Measurements from ENCODE around the gene CTSW.

CTSW gene

GRCh38 chr11:65903068-65903481 is 23.4 kb downstream of the CTSW start:
- DNase-seq (ENCODE audit: low read depth), result no peak

DNA sequence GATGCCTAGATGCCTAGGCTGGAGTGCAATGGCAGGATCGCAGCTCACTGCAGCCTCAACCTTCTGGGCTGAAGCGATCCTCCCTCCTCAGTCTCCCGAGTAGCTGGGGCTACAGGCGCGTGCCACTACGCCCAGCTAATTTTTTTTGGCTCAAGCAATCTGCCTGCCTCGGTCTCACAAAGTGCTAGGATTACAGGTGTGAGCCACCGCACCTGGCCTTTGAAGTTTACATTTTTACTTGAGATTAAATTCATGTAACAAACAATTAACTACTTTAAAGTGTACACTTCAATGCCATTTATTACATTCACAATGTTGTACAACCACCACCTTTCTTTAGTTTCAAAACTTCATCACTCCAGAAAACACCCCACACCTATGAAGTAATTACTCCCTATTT is 24.1 kb downstream of the CTSW start:
- no peak for DNase-seq (ENCODE audit: low read depth)

- DNase-seq (ENCODE audit: low read depth), result no peak
Observed at GRCh38 chr11:65906602-65907001, 27.0 kb downstream of the CTSW start.

DNA sequence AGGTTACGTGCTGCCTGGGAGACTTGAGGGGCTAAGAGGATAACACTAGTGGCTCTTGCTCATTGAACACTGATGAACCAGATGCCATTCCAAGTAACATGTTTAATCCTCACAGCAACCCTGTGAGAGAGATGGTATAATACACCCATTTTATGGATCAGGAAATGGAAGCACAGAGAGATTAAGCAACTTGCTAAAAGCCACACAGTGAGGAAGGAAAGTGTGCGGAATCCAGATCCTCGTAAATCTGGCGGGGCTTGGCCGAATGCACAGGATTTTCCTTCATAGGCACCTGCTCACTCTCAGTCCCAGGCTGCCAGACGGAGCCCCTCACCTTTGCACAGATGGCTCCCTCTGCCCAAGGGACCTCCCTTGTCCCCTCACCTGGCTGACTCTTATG is 28.2 kb downstream of the CTSW start:
- no peak for DNase-seq (ENCODE audit: low read depth)

DNA sequence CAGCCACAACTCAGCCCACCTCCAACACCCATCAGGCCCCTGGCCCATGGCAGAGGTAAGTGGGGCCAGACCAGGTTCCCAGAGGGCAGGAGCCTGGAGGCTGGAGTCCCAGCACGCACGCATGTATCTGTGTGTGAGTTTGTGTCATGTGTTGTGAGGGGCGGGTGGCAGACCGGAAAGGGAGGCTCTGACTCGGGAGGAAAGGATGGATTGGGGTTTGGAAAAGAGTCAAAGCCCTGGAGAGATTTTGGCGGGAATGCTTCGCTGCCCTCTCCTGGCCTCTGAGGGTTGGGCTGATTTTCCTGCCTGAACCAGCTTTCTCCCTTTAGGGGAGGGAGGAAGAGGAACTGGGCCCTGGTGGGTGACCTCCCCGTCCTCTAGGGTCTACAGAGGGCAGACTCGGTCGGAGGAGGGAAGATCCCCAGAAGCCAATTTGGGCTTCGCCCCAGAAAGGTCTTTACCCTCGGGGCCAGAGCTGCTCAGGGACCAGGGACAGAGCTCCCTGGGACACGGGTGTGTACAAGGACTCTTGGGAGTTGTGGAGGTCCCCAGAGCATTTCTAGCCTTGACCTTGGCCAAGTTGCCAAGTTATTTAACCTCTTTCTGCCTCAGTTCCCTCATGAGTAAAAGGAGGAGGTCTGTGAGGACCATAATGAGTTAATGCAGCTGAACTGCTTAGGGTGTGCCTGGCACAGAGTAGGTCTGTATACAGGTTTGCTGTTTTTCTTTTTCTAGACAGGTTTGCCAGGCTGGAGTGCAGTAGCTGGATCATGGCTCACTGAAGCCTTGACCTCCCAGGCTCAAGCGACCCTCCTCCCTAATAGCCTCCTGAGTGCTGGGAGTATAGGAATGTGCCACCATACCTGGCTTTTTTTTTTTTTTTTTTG is 32.3 kb downstream of the CTSW start:
- no peak for DNase-seq (ENCODE audit: low read depth)

GRCh38 chr11:65912845-65913244 is 33.2 kb downstream of the CTSW start:
- DNase-seq (ENCODE audit: low read depth), result no peak

DNA sequence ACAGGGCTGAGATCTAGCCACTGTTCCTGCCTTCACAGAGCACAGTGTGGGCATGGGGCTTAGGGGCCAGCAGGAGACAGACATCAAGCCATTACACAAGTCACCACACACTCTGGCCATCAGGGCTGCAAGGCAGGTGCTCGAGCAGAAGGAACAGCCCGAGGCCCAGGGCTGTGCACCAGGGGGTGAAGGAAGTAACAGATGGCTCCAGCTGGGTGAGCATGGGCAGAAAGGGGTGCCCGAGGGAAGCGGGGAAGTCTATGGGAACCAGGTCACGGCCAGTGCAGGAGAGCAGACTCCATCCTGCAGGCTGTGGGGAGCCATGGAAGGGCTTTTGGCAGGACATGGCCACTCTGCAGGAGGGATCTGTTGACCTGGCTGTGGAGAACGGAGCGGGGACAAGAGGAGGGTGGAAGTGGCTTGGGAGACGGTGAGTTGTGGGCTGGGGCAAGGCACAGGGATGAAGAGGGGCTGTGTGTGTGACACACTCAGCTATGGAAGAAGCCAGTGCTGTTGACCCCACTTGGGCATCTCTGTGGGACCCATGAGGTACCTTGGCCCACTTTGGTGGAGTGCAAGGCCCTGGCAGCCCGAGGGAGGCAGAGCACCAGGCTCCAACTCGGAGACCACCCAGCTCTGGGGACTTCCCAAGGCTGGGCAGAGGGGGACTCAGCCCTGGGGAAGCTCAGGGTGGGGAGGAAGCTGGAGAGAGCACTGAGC is 35.6 kb downstream of the CTSW start:
- DNase-seq (ENCODE audit: low read depth), result no peak

GRCh38 chr11:65915821-65916251 is 36.2 kb downstream of the CTSW start:
- DNase-seq (ENCODE audit: low read depth), result no peak

- DNase-seq (ENCODE audit: low read depth), result no peak
Observed at GRCh38 chr11:65916391-65916790, 36.8 kb downstream of the CTSW start.

DNA sequence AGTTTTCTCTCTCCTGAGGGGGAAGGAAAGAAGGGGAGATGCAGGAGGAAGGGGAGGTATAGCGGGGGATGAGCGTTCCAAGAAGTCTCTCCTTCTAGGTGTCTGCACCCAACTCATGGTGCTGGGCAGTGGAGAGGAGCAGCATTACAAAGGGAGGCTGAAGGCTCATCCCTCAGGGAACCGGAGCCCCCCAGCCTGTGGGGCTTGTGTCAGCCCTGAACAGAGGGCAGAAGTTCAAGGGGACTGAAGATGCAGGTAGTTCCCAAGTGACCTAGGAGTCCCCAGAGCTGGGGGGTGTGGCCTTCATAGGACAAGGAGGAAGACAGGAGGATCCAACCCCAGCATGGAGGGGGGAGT is 37.4 kb downstream of the CTSW start:
- no peak for DNase-seq (ENCODE audit: low read depth)

DNA sequence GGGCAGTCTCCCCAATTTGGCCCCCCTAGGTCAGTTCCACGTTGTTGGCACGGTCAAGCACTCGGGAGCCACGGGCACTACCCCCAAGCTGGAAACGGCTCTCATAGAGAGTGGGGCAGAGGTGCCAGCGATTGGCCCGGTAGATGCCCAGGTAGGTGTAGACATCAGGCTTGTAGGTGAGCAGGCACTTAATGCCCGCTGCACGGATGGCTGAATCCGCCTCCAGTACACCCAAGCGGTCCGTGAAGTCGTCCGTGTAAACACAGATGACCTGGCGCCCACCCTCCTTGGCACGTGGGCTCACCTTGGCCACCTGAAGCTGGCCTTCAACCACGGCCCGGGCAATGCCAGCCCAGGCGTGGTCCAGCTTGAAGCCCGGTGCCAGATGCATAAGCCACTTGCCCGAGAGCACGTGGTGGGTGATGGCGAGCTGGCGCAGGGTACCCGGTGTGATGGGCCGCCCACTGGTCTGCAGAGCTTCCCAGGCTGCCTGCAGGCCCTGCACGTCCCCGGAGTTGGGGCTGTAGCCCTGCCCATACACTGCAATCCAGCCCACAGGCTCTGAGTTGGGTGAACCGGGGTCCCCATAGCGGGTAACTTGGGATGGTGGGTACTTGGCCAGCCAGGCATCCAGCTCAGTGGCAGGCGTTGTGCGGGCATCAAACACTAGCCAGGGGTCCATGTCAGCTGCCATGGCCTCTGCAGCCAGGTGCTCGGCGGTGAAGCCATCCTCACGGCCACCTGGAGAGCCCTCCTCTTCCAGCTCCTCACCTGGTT is 38.0 kb downstream of the CTSW start:
- DNase-seq (ENCODE audit: low read depth), result no peak

DNA sequence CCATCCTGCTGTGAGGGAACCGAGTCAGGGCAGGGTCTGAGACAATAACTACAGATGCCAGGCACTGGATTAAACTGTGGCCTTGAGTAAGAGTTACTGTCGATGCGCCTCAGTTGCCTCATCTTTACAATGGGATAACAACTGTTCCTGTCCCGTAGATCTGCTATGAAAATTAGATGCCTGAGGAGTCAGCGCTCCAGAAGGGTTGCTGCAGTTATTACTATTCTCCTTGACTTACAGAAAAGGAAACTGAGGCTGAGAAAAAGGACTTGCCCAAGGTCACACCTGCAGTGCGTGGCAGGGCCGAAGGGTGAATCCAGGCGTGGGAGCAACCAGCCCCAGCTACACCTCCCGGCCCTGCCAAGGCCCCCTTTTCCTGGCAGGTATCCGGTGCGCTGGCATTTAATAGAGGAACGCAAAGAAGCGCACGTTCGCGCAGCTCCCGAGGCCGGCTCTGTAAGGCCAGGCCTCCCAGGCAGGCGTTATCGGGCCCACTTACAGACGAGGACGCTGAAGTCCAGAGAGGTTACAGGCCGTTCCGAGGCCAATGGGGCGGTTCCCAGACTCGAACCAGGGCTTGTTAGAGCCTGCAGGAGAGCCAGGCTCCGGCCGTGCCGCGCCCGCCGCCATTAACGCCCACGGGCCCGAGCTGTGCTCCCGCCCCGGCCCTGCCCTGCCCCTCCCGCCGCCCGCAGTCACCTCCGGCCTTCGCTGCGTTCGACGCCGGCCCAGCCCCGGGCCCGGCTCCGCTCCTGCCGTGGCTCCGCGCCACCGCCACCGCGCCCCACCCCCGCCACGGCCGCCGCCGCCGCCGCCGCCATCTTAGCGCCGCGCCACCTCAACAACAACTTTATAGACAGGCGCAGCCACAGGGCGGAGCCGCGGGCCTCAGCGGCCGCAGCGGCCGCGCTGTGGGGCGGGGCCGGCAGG is 38.8 kb downstream of the CTSW start, which contains the start of gene C11orf68:
C11orf68 (minus strand) TSS at position 852 of the 930 bp plus-strand sequence; CDS start at position 821, 31 bp downstream.
- DNase-seq (ENCODE audit: low read depth), result no peak

DNA sequence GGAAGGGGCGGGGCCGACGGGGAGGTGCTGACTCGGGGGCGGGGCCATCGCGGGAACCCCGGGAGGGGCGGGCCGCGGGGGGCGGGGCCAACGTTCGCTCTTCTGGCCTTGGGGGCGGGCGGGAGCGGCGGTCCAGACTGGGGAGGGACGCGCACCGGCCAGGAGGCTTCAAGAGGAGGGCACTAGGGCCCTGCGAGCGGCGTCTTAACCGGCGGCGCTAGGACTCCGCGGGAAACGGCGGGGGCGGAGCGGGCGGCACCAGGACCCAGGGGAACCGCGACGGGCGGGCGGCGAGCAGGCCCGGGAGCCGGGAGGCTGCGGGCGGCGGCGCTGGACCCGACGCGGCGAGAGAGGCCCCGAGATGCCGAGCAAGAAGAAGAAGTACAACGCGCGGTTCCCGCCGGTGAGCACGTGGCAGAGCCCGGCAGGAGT is 39.5 kb downstream of the CTSW start, which contains the start of gene DRAP1:
DRAP1 (plus strand) TSS at position 286 of the 432 bp plus-strand sequence; CDS start at position 362, 76 bp downstream.
- peak; percentile 100 for DNase-seq (ENCODE audit: low read depth)

DNA sequence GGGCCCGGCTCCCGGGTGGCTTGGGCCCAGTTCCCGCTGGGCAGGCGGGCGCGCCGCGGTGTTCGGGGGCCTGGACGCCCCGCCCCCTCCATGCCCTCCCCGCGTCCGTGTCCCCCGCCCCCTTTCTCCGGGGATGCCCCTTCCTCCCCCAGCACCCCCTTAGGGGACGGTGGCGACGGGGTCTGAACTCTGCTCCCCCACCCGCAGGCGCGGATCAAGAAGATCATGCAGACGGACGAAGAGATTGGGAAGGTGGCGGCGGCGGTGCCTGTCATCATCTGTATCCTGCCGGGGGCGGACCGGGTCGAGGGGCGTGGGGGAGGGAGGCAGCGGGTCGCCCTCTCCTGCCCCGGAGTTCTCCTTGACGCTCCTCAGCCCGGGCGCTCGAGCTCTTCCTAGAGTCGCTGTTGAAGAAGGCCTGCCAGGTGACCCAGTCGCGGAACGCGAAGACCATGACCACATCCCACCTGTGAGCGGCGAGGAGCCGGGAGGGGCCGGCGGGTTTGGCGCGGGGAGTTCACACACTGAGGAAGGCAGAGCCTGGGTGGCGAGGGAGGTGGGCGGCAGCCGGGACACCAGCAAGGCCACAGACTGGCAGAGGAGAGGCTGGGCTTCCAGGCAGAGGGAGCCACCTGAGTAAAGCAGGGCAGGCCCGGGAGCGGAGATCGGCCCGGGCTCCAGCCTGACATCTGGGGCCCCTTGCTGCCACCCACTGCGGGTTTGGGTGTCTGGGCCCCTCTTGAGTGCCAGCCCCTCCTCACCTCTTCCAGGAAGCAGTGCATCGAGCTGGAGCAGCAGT is 40.1 kb downstream of the CTSW start:
- DNase-seq (ENCODE audit: low read depth), result peak; percentile 49

GRCh38 chr11:65920372-65920802 is 40.8 kb downstream of the CTSW start:
- no peak for DNase-seq (ENCODE audit: low read depth)

GRCh38 chr11:65921033-65921555 is 41.5 kb downstream of the CTSW start:
- DNase-seq (ENCODE audit: low read depth), result no peak

DNA sequence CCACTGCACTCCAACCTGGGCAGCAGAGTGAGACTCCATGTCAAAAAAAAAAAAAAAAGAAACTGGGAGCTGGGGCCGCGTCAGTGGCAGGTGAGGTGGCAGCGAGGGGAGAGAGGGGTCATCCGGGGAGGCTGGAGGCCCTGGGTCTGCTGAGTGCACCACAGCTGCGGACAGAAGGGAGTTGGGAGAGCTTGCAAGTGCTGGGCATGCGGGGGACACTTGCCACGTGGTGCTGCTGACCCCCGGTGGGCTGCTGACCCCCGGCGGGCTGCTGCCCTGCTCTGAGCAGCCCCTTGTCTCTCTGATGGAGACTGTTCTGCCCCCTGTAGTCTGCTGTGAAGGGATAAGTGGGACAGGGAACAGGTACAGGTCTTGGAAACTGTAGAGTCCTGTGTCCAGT is 42.2 kb downstream of the CTSW start:
- DNase-seq (ENCODE audit: low read depth), result no peak

GRCh38 chr11:65922565-65922964 is 42.9 kb downstream of the CTSW start:
- no peak for DNase-seq (ENCODE audit: low read depth)

DNA sequence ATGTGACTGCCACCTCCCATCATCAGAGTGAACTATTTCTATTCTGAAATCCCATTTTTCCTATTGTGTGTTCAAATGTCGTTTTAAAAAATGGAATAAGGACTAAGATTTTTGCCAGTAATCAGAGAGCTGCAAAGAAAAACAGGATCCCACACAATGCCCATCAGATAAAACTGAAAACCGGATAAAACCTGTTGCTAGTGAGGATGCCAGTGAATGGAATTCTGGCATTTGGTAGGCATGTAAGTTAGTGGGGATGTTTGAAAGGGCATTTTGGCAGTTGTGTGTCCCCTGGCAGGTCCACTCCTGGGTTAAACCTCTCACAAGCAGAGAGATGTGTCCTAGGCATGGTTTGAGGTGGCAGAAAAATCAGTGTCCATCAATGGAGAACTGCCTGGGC is 45.8 kb downstream of the CTSW start:
- no peak for DNase-seq (ENCODE audit: low read depth)

- DNase-seq (ENCODE audit: low read depth), result peak; percentile 59
Observed at GRCh38 chr11:65927904-65928397, 48.3 kb downstream of the CTSW start.

All from activated T-helper 1 cell treated with Interleukin-2 at 50 U/mL for 16 hours (primary cell).